Left renal pelvis (tissue), 4 donors: ENCODE results near the gene RCAN1. TPM values are rescaled to one million over a fixed set of nuclear protein-coding genes. Genes with fewer than 3 reads are reported as not detected.
"Not testable (repeated sequence)": the region's sequence is repeated elsewhere in the genome, so short reads cannot be mapped to it uniquely, and the experiment has no call there.

Experiments used
- DNase-seq, 4 donors: peaks; one replicate each; pipeline ENCODE4 v3.0.0-alpha.2; 2013; ENCODE audit warnings: low read depth in 4 of 4, low spot score in 3 of 4
- polyA plus RNA-seq, 4 donors: library from polyadenylated mRNA; unstranded; fragments of 120-200 nt; gene quantifications; one replicate each; pipeline ENCODE4 v1.2.1, GENCODE V29; 2013; ENCODE audit not compliant: insufficient read length in 4 of 4

RCAN1 gene
- polyA plus RNA-seq, 4 donors, result 20.0 to 42.1 (median 32.6) TPM

GRCh38 chr21:34574601-34575529 lies 40.0 kb downstream of the RCAN1 start:
- DNase-seq, result no peak

DNA sequence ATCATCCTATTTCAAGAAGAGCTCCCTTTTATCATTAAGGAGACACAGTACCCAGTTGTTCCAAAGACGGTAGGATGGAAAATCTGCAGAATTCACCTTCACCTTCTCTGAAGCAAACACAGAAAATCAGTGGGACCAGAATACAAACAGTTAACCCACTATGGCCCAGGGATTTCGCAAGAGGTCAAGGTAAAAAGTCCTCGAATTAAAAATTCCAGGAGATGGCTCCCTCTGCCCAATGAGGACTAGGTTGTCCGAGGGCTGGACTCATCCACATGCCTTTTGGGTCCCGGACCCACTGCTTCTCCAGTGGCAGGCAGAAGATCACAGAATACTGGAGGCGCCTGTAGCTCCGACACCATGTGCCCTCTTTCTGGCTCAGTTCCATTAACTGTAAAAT lies 42.9 kb downstream of the RCAN1 start:
- no peak for DNase-seq

DNA sequence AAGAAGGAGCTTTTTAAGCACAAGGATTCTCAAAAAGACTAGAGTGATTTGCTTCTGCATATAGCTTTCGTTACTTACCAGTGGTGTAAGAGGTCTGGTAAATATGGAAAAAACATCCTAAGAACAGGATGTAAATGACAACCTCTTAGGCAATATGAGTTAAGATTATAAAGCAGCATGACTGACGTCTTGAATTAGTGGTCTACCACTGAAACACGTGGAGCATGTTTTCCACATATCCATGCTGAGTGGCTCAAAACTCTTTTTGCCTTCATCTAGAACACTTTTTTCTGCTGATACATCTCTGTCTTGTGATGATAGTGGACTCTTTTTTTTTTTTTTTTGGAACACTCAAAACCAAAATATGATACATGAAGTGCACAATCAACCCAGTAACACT lies 44.6 kb downstream of the RCAN1 start:
- DNase-seq, result no peak

- DNase-seq, result no peak
Observed at GRCh38 chr21:34569381-34569979, 45.4 kb downstream of the RCAN1 start.

DNA sequence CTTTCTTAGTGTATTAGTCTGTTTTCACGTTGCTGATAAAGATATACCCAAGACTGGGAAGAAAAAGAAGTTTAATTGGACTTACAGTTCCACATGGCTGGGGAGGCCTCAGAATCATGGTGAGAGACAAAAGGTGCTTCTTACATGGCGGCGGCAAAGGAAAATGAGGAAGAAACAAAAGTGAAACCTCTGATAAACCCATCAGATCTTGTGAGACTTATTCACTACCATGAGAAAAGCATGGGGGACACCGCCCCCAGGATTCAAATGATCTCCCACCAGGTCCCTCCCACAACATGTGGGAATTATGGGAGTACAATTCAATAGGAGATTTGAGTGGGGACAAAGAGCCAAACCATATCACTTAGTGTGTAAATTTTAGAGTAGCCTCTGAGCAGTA lies 46.1 kb downstream of the RCAN1 start:
- not testable (repeated sequence) for DNase-seq

DNA sequence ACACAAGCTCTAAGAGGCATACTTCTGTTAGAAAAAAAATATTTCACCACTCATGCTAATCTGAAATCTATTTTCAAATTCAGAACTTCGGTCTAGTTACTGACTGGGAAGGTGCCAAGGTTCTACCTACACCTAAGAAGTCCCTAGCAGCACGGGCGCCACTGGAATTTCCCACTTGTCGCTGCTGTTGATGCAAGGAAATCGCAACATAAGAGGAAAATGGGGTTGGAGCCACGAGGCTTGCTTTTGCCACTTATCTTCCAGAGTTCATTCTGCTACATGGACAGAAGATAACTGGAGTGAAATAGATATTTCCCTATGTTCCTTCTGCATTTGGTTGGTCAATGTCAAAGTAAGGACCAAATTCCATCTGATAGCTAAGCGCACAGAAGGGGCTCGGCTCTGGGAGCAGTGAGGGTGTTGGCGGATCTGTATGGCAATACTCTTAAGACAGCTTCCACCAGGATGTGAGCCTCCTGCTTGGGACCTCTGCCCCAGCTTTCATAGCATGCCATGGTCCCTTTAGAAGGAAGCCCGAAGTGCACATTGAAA lies 47.2 kb downstream of the RCAN1 start:
- no peak for DNase-seq

DNA sequence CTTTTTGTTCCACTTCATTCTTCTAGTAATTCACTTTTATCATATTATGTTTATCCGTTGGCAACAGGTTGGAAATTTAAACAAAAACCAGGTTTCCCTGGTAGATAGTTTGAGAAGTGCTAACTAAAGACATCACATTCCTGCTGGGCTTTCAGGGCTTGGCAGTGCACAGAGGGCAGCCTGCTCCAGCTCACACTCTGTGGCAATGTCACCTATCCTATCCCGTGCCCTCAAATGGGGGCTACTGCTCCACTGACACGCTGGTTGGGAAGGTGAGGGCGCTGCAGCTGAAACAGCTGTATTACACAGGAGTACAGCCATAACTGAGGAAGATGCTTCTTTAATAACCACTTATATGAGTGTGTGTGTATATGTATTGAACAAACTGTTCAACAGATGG lies 49.7 kb downstream of the RCAN1 start:
- no peak for DNase-seq

- not testable (repeated sequence) for DNase-seq
Observed at GRCh38 chr21:34563370-34563769, 51.5 kb downstream of the RCAN1 start.

- DNase-seq, result no peak
Observed at GRCh38 chr21:34561806-34562205, 53.1 kb downstream of the RCAN1 start.

GRCh38 chr21:34560609-34561008 lies 54.3 kb downstream of the RCAN1 start:
- DNase-seq, result no peak

- no peak for DNase-seq
Observed at GRCh38 chr21:34560021-34560420, 54.9 kb downstream of the RCAN1 start.

DNA sequence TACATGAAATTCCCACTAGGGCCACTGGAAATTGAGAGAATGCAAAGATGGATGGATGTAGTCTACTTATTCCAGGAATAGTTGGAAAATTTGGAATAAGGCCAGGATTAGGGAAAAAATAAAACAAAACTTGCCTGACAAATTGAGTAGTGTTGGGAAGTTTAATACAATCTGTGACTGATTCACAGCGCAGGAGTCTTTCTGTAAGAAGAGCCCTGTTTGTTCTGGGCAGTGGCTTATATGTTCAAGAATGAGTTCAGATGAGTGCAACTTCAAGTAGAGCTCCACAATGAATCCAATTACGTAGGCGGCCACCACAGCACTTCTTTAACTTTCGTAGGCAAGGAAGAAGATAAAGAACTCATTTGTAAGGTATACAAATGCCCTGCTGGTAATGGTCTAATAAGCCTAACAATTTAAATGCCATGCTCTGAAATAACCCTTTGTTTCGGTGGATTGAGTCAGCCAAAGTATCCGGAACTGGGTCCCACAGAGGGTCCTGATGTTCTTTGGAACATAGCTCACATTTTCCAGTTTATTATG lies 55.8 kb downstream of the RCAN1 start:
- DNase-seq, result no peak

DNA sequence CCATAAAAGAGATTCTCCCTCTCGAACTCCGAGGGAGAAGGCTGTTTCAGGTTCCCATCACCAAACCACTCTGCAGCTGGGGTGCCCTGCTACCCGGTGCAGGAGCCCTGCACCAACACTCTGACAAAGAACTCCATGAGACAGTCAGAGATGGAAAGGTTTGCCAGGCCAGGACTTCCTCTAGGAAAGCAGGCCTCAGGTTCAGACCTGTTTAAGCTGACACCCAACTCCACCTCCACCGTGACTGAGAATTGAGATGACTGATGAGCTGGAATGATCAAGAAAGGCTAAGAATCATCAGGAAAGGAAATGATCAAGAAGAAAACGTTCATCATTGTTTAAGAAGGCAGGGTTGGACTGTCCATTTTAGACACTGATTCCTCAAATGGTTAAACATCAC lies 56.7 kb downstream of the RCAN1 start:
- no peak for DNase-seq

DNA sequence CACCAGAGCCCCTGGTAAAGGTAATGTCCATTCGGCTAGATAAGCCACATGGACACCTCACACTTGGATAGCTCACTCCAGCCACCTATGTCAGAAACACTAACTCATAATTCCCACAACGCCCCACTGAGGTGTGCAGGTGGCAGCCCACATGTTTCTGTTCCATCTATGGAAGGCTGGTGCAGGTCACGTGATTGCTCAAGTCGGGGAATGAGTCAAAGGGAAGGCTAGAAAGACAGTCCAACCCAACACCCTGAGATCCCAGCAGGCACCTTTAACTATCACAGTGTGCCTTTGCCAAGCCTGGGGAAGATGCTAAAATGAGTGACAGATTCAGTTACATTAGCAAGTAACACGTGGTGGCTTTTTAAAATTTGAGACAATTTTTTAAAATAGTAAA lies 57.7 kb downstream of the RCAN1 start:
- DNase-seq, result no peak

- DNase-seq, result not testable (repeated sequence)
Observed at GRCh38 chr21:34554670-34555069, 60.2 kb downstream of the RCAN1 start.

GRCh38 chr21:34554227-34554626 lies 60.7 kb downstream of the RCAN1 start:
- DNase-seq, result no peak

DNA sequence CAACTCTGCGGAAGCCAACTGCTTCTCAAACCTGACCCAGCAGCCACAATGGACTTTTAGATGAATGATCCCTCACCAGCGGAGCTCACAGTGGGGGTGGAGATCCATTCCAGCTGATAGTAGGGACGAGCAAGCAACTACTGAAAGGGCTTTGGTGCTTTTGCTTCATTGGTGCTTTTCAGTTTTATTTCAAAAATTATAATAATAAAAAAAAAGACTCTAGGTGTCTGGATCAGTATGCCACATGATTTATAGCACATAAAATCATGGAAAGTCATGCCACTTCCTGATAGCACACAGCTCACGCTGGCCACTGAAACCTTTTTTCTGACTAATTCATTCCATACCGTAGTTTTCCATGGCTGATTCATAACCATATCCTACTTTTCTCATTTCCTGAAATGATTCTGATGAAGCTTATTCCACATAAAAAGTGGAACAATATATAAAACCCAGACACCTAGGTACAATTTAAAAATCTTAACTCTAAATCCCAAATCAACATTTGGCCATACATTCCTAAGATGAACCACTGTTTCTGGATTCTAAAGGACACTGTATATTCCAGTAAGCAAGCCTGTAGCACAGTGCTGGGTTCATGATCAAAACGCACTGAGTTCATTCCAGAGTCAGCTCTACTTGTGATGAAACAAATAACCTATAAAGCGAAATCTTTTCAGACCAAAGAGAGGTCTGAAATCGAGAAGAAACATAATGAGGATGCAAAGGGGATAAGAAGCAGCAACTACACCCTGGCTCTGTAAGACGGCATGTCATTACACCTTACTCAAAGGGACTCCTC lies 61.6 kb downstream of the RCAN1 start:
- DNase-seq, result no peak

DNA sequence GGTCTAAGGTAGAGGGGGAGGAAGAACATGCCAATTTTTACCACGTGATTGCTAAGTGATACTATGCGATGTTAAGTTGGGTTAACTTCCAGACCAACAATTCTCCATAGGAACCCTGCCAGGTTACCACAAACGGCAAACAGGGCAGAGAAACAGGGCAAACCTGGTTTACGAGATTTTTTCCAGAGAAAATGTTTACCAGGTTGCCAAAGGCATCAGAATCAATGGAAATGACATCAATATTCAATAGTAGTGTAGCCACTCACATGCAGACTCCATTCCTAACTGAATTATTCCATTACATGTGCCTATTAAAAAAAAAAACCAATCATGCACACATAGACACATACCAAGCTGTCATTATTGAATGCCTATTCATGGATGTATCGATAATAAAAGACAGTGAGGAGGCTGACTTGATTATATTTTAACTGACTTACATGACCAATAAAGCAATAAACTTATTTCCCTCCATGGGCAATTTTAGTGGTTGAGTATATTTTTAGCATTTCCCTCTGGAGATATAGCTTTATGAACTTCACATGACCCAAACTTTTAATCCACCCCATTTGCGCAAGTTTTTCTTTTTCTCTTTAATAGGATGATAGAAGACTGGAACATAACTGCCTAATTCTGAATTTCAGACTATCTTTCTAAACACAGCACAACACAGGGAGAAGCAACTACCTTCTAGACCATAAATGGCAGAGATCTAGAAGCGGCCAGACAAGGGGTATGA lies 62.4 kb downstream of the RCAN1 start:
- DNase-seq, result no peak

DNA sequence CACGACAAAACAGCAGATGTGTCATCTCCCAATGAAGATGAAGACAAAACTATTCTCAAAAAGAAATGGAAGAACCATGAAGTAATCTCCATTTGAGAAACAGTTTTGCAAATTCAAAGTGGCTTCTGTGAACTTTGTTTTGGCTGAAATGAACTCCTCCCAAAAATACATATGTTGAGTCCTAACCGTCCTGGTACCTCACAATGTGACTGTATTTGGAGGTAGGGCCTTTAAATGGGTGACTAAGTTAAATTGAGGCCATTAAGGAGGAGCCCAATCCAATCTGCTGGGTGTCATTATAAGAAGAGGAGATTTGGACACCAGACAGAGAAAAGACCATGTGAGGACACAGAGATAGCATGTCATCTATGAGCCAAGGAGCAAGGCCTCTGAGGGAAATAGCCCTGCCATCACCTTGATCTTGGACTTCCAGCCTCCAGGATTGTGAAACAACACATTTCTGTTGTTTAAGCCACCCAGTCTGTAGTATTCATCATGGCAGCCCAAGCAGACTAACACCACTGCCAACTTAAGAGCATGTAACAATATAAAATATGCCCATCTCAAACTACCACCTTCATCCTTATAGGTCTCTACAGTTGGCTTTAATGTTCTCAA lies 64.6 kb downstream of the RCAN1 start:
- DNase-seq, result no peak
